Inflammatory macrophage treated with lipopolysaccharide for 4 hours (primary cell): ENCODE measurements around the gene NF1.

Source experiments
- DNase-seq: peaks from one replicate; pipeline ENCODE4 v3.0.0-alpha.2; 2020

NF1 gene

GRCh38 chr17:31299624-31300023, 204.8 kb downstream of the NF1 start:
- no peak for DNase-seq

- no peak for DNase-seq
Measured at GRCh38 chr17:31307640-31308039, 212.9 kb downstream of the NF1 start.

- peak; percentile 77 for DNase-seq
Measured at GRCh38 chr17:31308372-31309334, 213.9 kb downstream of the NF1 start.

- peak; percentile 83 for DNase-seq
Measured at GRCh38 chr17:31309556-31309955, 214.8 kb downstream of the NF1 start.

- no peak for DNase-seq
Measured at GRCh38 chr17:31310260-31310659, 215.5 kb downstream of the NF1 start.

- DNase-seq: no peak
Measured at GRCh38 chr17:31310886-31311285, 216.1 kb downstream of the NF1 start.

GRCh38 chr17:31311526-31311925, 216.7 kb downstream of the NF1 start:
- DNase-seq: no peak

GRCh38 chr17:31312223-31312622, 217.4 kb downstream of the NF1 start:
- peak; percentile 41 for DNase-seq

GRCh38 chr17:31313982-31314781, 219.4 kb downstream of the NF1 start, which contains the start of gene EVI2B:
TSS of gene EVI2B (minus strand) at chr17:31314054. CDS start at chr17:31305609, 8,445 bp downstream.
- peak; percentile 95 for DNase-seq

GRCh38 chr17:31314782-31315100, 220.0 kb downstream of the NF1 start:
- DNase-seq: peak; percentile 52

- peak; percentile 94 for DNase-seq
Measured at GRCh38 chr17:31318298-31318801, 223.6 kb downstream of the NF1 start.

- peak; percentile 82 for DNase-seq
Measured at GRCh38 chr17:31318851-31319661, 224.3 kb downstream of the NF1 start.

GRCh38 chr17:31320241-31320640, 225.5 kb downstream of the NF1 start:
- no peak for DNase-seq

GRCh38 chr17:31320791-31321190, 226.0 kb downstream of the NF1 start:
- no peak for DNase-seq

- DNase-seq: peak; percentile 95
Measured at GRCh38 chr17:31321481-31321880, 226.7 kb downstream of the NF1 start, which contains the start of gene EVI2A. TSS of gene EVI2A (minus strand) at chr17:31321622. CDS start at chr17:31319013, 2,609 bp downstream.

- DNase-seq: no peak
Measured at GRCh38 chr17:31321966-31322365, 227.2 kb downstream of the NF1 start.

GRCh38 chr17:31323551-31323950, 228.8 kb downstream of the NF1 start:
- no peak for DNase-seq

GRCh38 chr17:31327534-31328159, 232.9 kb downstream of the NF1 start:
- DNase-seq: no peak

GRCh38 chr17:31328160-31328535, 233.4 kb downstream of the NF1 start:
- no peak for DNase-seq

- DNase-seq: no peak
Measured at GRCh38 chr17:31329221-31329620, 234.4 kb downstream of the NF1 start.

- peak; percentile 11 for DNase-seq
Measured at GRCh38 chr17:31339906-31340661, 245.3 kb downstream of the NF1 start.
